Activated CD8-positive, alpha-beta memory T cell treated with anti-CD3 and anti-CD28 coated beads, Interleukin-2, amount 50 U/mL, for 24 hours (primary cell): ENCODE results near the gene F5.
"Not testable (repeated sequence)": the region's sequence is repeated elsewhere in the genome, so short reads cannot be mapped to it uniquely, and the experiment has no call there.

Experiments used
- DNase-seq: peaks from one replicate; pipeline ENCODE4 v3.0.0-alpha.2; 2020; ENCODE audit errors: extremely low read depth

F5 gene

GRCh38 chr1:169511316-169512005 lies 74.8 kb downstream of the F5 start:
- DNase-seq = no peak

DNA sequence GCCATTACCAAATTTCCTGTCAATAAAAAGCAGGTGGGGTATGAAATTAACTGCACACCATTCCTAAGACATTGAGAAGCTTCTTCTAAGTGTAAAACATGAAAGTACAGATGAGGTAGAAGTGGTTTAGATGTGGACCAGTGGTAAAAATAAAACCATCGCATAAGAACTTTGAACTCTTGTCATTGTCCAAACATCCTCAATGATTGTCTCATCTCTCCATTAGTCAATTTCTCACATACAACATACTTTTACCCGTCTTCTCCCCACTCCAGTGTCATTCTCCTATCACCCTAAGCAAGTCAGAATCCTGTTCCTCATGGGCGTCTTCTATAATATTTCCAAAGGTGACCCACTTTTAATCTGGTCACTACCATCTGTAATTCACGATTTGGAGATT lies 76.2 kb downstream of the F5 start:
- no peak for DNase-seq

- no peak for DNase-seq
These were observed 76.9 kb downstream of the F5 start for GRCh38 chr1:169509354-169509753.

DNA sequence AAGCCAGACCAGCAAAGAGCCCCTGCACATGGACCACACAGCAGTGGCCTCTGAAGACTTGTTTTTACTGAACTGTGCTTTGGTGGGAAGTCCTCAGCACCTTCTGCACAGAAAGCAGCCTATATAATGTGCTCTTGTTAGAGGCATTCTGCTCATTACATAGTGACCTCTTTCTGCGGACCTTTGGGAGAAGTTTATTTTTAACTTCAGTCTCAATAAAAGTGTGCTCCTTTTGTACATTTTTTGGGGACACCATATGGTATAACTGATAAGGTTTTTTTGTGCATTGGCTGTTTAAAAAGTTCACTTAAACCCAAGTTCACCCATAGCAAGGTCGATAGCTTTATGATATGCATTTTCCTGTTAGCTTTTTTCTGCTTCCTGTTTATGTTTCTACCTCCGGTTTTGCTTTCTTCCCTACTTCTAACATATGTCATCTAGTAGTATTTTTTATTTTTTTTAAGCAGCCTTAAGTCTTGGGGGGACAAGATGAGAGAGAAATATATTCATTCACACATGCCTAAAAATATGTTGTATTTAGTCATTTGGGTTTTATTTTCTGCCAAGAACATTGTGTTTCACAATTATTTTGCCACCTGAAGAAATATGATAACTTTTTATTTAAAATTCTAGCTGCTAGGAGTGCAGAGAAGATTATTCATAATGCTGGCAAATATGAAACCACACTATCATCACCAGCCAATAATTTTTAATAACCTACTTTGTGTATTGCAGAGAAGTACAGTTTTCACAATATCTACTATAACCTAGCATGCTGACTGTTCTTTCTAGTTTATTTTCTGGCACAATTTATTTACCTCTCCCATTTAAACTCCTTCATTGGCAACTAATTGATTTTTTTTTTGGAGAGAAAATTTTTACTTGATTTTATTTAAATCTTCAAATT lies 77.6 kb downstream of the F5 start:
- no peak for DNase-seq

DNA sequence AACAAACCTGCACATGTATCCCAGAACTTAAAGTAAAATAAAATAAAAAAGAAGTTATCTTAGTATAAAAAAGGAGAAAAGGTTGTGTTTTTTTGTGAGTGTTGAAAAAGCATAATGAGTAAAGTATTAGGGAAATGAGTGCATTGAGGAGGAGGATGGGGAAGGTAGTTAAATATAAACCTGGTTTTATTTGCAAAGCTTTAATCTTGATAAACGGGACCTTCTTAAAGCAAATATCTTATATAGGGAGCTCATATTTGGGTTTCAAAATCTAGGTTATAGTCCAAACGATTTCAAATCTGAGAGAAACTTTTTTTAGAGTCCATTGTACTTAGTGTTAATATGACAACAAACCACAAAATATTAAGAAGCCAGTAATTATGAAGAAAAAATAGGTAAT lies 78.9 kb downstream of the F5 start:
- DNase-seq = no peak

GRCh38 chr1:169503601-169504000 lies 82.7 kb downstream of the F5 start:
- not testable (repeated sequence) for DNase-seq

GRCh38 chr1:169499807-169500206 lies 86.5 kb downstream of the F5 start:
- no peak for DNase-seq

DNA sequence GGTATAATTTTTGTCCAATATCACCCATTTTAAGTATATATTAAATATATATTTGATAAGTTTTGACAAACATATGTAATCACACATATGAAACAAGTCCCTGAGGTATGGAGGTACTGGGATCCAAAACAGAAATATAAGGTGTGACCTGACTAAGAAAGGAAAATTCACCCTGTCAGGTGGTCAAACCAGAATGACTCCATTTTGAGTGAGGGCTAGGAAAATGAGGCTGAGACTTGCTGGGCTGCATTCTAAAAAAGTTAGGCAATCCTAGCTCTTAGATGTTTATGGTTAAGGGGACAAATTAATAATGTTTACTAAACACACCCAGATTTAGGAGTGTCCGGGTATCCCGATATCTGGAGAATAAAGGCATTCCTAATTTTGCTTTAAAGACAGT lies 89.0 kb downstream of the F5 start:
- DNase-seq = no peak

DNA sequence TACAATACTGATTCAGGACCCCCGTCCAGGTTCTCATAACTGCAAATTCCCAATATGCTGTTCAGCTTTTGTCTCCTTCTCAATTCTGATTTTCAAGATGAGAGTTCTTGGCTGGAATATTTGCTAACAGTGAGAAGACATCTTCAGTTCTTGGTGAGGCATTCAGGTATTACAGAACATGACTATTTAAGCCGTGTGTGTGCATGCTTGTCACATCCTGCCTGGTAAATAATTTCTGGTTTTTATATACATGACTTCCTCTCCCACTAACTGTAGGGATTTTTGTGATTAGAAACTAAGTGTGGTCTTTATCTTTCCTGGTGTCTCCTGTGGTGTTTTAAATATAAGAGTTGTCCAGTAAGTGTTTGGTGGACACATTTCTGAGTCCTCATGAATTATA lies 90.4 kb downstream of the F5 start:
- DNase-seq = no peak

DNA sequence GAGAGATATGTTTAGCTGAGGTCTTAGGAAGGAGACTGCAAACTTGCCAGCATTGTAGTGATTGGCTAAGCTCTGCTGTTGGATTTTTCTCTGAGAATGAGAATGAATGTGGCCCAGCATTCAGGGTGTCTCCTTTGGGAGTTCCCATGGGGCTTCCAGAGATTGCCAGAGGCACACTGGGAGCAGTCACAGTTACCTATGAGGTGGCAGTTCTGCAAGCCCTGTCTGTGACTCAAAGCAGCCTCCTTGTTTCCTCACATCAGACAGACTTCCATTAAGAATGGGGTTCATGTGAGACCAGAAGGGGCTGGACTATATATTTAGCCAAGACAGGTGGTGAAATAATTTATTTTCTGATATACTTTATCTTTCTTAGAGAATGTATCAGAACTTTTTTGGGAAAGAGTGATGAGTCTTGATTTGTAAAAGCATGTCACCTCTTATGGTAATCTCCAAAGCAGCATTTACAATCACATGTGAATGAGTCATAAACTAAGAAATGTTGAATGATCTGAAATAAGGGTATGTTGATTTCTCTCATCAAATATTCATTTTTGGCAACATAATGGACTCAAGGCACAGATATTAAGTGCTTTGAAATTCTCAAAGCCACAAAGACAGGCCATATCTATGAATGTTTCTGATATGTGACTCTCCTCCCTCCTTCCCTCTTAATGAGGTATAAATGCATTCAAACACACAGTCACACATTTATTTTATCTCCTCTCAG lies 91.1 kb downstream of the F5 start:
- no peak for DNase-seq

DNA sequence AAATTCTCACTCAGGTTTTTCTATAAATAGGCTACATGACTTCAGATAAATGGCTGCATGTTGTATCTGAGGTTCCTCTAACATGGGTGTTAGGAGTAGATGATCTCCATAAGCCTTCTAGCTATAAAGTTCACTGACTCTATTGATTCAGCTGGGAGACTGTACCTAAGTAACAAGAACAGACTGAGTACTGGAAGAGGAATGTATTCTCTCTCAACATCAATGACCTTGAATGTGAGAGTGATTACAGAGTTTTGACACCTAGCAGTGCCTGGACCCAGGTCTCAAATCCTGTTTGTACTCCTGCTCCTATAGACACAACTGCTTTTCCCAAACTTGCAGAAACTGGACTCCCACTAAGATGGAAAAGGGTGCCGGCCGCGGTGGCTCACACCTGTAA lies 91.9 kb downstream of the F5 start:
- DNase-seq = no peak

DNA sequence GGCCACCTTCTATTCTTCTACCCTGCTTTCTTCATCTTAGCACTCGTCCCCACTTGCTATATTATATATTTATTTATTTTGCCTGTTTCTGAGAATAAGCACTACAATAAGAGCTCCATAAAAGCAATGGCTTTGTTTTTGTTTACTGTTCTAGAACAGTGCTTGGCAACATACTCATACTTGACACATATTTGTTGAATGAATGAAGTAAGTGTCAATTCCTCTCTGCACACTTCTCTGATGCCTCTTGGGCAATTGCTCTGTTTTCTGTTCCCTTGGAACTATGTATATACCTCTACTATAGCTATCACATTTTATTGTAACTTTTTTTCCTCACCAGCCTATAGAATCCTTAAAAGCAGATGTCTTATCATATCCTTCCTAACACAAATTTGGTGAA lies 93.0 kb downstream of the F5 start:
- no peak for DNase-seq

DNA sequence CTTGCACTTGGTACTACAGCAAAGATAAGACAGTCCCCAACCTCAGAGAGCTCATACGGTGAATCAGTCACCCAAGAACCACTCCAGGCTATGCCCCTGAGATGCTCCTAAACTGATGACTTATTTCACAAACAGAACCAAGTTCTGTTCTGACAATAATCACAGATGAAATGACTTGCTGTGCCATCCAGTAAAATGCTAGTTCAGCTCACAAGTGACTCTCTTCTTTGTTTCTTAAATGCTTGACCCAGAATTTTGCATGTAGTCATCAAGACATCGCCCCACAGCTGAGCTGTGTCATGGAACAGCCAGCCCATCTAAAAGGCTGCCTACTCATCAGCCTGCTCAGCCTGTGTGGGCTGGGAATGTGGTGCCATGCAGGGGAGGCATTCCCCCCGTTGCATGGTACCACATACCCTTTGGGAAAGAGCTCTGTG lies 94.4 kb downstream of the F5 start:
- no peak for DNase-seq

GRCh38 chr1:169488157-169488556 lies 98.1 kb downstream of the F5 start:
- no peak for DNase-seq

DNA sequence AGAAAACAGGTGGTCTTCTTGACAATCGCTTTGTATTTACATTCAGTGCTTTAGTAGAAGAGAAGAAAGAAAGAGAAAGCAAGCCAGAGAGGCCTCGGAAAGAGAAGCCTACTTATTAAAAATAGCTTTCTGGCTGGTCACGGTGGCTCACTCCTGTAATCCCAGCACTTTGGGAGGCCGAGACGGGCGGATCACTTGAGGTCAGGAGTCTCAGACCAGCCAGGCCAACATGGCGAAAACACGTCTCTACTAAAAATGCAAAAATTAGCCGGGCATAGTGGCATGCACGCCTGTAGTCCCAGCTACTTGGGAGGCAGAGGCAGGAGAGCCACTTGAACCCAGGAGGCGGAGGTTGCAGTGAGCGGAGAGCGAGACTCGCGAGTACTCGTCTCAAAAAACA lies 98.7 kb downstream of the F5 start:
- DNase-seq = no peak

- no peak for DNase-seq
These were observed 99.1 kb downstream of the F5 start for GRCh38 chr1:169487133-169487532.

DNA sequence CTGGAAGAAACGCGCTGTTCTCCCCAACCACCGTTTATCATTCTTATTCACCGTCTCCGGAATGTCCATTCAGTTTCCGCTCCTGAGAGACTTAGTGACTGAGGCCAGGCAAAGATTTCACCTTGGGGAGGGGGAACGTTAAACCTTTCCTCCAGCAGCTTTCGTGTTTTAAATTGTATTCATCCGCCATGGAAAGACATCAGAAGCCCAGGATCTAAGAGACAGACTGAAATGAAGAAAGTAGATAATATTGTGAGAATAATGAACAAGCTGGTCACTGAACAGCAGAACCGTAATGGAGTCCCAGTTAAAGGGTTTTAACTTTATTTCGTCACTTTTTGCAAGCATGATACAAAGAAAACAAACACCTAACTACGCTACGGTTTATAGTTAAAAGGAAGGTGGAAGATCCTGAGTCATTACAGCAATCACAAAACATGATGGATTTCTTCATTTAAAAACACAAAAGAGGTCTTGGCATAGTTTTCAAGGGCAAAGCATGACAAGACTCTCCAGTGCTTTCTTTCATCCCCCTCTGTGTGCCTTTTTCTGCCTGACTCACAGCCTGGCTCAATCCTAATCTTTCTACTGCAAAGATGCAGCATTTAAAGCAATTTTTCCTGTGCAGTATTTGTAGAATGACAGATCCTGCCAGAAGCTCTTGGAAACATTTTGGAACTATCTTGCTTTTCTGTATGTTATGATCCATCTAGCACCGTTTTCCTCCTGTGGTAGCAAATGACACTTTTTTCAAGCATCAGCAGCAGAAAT lies 99.8 kb downstream of the F5 start:
- no peak for DNase-seq

- peak; percentile 85 for DNase-seq
These were observed 100.6 kb downstream of the F5 start, which contains the start of gene SLC19A2 for GRCh38 chr1:169485431-169486280. TSS of gene SLC19A2 (minus strand) at chr1:169485944. CDS start at chr1:169485766, 178 bp downstream.

DNA sequence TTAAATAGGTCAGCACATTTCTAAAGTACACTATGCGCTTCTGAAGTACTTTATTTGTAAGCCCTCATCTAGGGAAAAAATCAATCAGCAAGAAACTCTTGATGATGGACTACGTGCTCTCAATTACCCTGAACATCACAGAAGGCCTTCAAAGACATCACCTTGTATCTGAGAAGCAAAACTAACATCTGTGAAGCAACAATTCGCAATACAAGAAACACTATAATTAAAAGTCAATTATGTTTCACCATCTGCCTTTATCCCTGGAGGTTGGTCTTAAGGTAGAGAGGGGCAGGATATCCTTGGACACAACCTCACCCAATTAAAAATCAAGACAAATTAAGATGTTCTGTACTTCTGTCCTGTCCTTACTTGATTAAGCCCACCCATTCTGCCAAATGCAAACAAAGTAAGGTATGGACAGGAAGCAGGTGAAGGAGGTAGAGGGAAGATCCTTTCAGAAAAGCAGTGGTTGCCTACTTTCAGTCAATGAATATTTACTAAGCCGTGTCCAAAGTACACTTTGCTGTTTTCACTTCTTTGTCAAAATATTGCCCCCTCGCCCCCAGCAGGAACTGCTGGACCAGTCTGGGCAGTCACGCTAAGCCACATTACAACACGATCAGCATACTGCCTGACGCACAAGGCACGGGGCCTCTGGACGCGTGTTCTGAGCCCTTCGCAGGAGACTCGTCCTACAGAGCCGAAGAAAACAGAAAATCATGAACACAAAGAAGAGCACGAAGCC lies 101.4 kb downstream of the F5 start:
- no peak for DNase-seq

GRCh38 chr1:169484101-169484500 lies 102.2 kb downstream of the F5 start:
- DNase-seq = no peak
